GM10266 (cell line): ENCODE measurements around the gene MAP3K6.

Source experiments
- DNase-seq: peaks from one replicate; pipeline ENCODE4 v3.0.0; 2012; ENCODE audit errors: extremely low spot score
- CTCF ChIP-seq: IDR thresholded peaks from 2 replicates; pipeline ENCODE4 v1.5.1; 2012; ENCODE audit warnings: mild to moderate bottlenecking, low read depth; ENCODE audit not compliant: control insufficient read depth, insufficient read depth; ENCODE audit errors: missing control alignments

The MAP3K6 gene

GRCh38 chr1:27314737-27315136 is 52.0 kb downstream of the MAP3K6 start:
- no peak for DNase-seq
- TF ChIP-seq CTCF, result no peak

DNA sequence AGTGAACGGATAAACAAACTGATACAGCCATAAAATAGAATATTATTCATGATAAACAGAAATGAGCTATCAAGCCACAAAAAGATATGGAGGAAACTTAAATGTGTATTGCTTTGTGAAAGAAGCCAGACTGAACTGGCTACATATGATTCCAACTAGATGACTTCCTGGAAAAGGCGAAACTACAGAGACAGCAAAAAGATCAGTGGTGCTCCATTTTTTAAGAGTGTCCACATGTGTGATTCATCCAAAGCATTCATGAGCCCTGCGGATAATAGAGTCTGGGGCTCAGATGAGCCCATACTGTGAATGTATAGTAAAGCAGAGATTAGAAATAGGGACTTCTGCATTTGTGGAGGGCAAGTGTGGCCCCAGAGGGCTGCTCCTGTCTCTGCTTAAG is 52.6 kb downstream of the MAP3K6 start:
- DNase-seq, result no peak
- no peak for TF ChIP-seq CTCF

GRCh38 chr1:27307874-27308598 is 58.7 kb downstream of the MAP3K6 start:
- DNase-seq, result no peak
- TF ChIP-seq CTCF, result no peak

DNA sequence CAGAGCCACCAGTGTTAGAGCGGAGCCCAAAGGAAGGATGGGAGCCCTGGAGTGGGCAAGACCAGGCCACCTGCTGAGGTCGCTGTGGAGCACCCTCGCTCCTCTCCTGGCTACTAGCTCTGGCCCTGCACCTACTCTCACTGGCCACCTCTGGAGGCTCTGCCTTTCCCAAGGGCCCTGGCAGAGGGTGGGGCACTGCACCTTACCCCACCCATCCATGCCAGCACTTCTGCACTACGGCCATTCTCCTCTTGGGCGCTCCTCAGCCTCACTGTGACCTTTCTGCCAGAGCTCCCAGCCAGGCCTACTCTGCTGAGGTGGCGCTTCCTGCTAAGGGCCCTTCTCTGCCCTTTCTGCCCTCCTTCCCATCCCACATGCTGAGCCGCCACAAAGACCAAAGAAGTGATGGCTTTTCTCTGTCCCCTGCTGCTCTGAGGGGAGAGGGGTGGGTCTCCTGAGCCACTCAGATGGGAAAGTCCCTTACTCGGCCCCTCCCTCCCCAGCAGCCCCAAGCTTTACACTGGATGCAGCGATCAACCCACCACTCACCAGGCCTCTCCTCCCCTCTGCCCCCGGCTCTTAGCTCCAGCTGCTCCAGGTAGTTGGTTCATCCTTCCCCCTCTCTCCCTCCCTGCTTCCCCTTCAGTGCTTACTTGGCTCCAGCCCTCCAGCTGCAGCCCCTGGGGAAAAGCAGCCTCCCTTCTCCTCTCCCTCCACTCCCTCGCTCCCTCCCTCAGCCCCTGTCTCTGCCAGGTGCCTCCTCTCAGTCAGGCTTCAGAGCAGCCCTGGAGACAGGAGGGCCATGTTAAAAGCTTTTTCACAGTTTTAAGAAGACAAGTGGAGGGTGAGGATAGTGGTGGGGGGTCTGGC is 59.6 kb downstream of the MAP3K6 start:
- no peak for DNase-seq

DNA sequence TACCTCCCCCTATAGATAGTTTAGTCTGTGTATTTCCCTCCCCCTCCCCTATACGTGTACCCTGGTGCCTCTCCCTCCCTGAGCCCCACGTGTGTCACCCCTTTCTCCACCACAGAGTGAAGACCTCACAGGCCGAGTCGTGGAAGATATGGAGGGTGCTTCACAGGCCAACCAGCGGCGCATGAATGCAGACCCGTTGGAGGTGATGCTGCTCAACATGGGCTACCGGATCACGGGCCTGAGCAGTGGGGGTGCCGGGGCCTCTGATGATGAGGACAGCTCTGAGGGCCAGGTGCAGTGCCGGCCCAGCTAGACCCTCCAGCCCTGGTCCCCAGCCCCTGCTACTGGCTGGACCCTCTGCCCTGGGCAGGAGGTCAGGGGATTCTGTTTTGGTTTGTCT is 60.7 kb downstream of the MAP3K6 start:
- TF ChIP-seq CTCF, result no peak

More for the DNA sequence above, 59.6 kb downstream of the MAP3K6 start:
- TF ChIP-seq CTCF, result no peak

More for the DNA sequence above, 60.7 kb downstream of the MAP3K6 start:
- DNase-seq, result no peak
